Endodermal cell (in vitro differentiated cells): ENCODE results near the gene KIAA0232. TPM values are rescaled to one million over a fixed set of nuclear protein-coding genes. Genes with fewer than 3 reads are reported as not detected.

Experiments used
- DNase-seq: peaks from one replicate; pipeline ENCODE4 v3.0.0-alpha.2; 2017
- H3K27ac ChIP-seq: 2 replicates; pipeline ENCODE4 v1.5.1; 2013; ENCODE audit warnings: mild to moderate bottlenecking, low read depth, low read length, moderate library complexity
- H3K27me3 ChIP-seq: 2 replicates; pipeline ENCODE4 v1.6.1; 2013; ENCODE audit warnings: mild to moderate bottlenecking, low read length, moderate library complexity; ENCODE audit not compliant: insufficient read depth, control insufficient read depth, poor library complexity, severe bottlenecking
- H3K36me3 ChIP-seq: 2 replicates; pipeline ENCODE4 v1.7.0; 2013; ENCODE audit warnings: mild to moderate bottlenecking, low read length, moderate library complexity; ENCODE audit not compliant: control insufficient read depth, insufficient read depth
- H3K4me1 ChIP-seq: one replicate; pipeline ENCODE4 v1.7.0; 2013; ENCODE audit warnings: low read length; ENCODE audit not compliant: control insufficient read depth, insufficient read depth
- H3K4me3 ChIP-seq: 2 replicates; pipeline ENCODE4 v1.5.1; 2013; ENCODE audit warnings: mild to moderate bottlenecking, low read length, moderate library complexity
- H3K9ac ChIP-seq: 2 replicates; pipeline ENCODE4 v1.6.1; 2013; ENCODE audit warnings: mild to moderate bottlenecking, low read length, moderate library complexity; ENCODE audit not compliant: poor library complexity, severe bottlenecking; ENCODE audit errors: extremely low read depth
- H3K9me3 ChIP-seq: 2 replicates; pipeline ENCODE4 v1.6.1; 2013; ENCODE audit warnings: mild to moderate bottlenecking, low read length, moderate library complexity; ENCODE audit not compliant: control insufficient read depth
- H3K27ac Mint-ChIP-seq: 2 replicates; pipeline ENCODE4 v1.8.0; 2020; ENCODE audit warnings: mixed read lengths
- H3K27me3 Mint-ChIP-seq: 2 replicates; pipeline ENCODE4 v1.8.0; 2021; ENCODE audit warnings: mild to moderate bottlenecking, mixed read lengths; ENCODE audit not compliant: insufficient read depth
- H3K36me3 Mint-ChIP-seq: 2 replicates; pipeline ENCODE4 v1.8.0; 2020; ENCODE audit warnings: low read depth, mixed read lengths
- H3K4me1 Mint-ChIP-seq: 2 replicates; pipeline ENCODE4 v1.8.0; 2020; ENCODE audit warnings: mixed read lengths
- H3K4me3 Mint-ChIP-seq: 2 replicates; pipeline ENCODE4 v1.8.0; 2020; ENCODE audit warnings: mild to moderate bottlenecking, moderate library complexity, mixed read lengths
- H3K9me3 Mint-ChIP-seq: 2 replicates; pipeline ENCODE4 v1.8.0; 2020; ENCODE audit warnings: mild to moderate bottlenecking, mixed read lengths
- CTCF ChIP-seq: fragments of 200-600 bp; sonication (generic); conservative IDR thresholded peaks from 2 replicates; pipeline ENCODE4 v1.5.0; 2021; ENCODE audit warnings: antibody characterized with exemption, mild to moderate bottlenecking
- WGBS, 2 experiments: methylation state at CpG; one replicate each; pipeline versions ENCODE4 v1.1.5 to v1.1.7; 2013; ENCODE audit warnings: missing lambda C conversion rate in 2 of 2, mixed read lengths in 1 of 2; ENCODE audit not compliant: insufficient coverage in 1 of 2, insufficient read length in 1 of 2; 5-methylcytosine and 5-hydroxymethylcytosine counted together
- total RNA-seq, 2 donors: library from RNA; stranded (reverse); fragmentation: NEBNext Ultra II Directional in 1 of 2; extraction: Animal tissue kit (Norgen Biotek cat#: 25700) in 1 of 2; gene quantifications; 2 replicates in 1 of 2; 3 replicates in 1 of 2; pipeline ENCODE4 v1.2.1, GENCODE V29; 2021

The KIAA0232 gene
- total RNA-seq, 2 donors from 2014 or later, result 32.9 to 43.5 TPM

DNA sequence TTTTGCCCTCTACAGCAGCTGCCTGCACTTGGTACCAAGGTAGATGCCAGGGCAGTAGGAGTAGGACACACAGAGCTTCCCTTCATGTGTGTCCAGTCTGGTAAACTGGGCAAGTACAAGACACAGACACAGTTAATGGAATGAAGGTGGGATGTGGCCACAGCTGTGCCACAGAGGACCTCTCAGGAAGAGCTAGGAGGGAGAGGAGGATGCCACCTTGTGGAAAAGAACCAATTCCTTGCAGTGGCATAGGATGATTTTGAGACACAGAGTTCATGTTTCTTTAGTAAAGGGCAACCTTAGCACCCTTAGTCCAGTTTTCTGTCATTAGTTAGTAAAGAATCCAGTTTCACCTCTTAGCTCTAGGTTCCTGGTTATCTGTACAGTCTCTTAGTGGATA is 90.8 kb downstream of the KIAA0232 start:
- no peaks in the 10 kb centered on the region for H3K27me3 Mint-ChIP-seq
- no peak overlapping the region for H3K9ac ChIP-seq
- peaks cover 59% of the 10 kb centered on the region for H3K36me3 Mint-ChIP-seq
- no peaks in the 10 kb centered on the region for H3K9me3 Mint-ChIP-seq
- H3K9me3 ChIP-seq, result no peaks in the 10 kb centered on the region
- no peak overlapping the region for H3K27ac ChIP-seq
- no peaks in the 10 kb centered on the region for H3K27me3 ChIP-seq
- DNase-seq, result no peak
- no peak for TF ChIP-seq CTCF
- no peak overlapping the region for H3K4me3 ChIP-seq
- peaks cover 9% of the 10 kb centered on the region for H3K4me1 ChIP-seq
- no peak overlapping the region for H3K4me3 Mint-ChIP-seq
- H3K4me1 Mint-ChIP-seq, result peaks cover 12% of the 10 kb centered on the region
- no peak overlapping the region for H3K27ac Mint-ChIP-seq
- peaks cover 71% of the 10 kb centered on the region for H3K36me3 ChIP-seq

DNA sequence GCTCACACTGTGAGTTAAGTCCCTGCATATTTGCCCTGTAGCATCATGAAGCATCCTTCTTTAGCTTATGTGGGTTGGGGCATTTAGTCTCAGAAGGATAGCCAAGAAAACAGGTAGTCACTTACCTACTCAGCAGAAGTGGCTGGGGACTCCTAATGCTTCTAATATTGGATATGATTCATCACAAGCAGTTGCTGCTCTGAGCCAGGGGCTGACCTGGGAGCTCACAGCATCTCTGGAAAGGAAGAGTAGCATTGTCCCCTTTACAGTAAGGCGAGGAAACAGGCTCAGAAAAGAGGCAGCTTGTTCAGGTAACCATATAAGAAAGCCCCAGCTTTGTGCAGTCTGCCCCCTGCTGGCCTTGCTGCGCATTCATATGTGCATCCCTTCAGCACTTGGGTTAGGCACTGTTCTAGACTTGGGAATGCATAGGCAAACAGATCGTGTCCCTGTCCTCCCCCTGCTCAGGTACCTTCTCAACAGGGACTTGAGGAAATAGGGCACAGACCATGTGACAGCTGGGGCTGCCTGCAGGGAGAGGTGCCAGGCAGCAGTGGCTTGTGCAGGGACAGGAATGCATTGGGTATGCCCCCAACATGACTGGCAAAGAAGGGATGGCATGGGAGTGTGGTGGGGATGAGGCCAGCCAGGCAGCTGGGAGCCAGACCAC is 91.4 kb downstream of the KIAA0232 start:
- Histone ChIP-seq H3K4me3 (no peak overlapping the region), H3K36me3 (peaks cover 78% of the 10 kb centered on the region), H3K9ac (no peak overlapping the region), H3K4me1 (peaks cover 9% of the 10 kb centered on the region), H3K9me3 (no peaks in the 10 kb centered on the region), H3K27me3 (no peaks in the 10 kb centered on the region), H3K27ac (no peak overlapping the region)
- 70 to 72% methylated on average over 3 of the region's 3 CpGs for WGBS, 2 experiments
- Mint-ChIP-seq H3K4me3 (no peak overlapping the region), H3K9me3 (no peaks in the 10 kb centered on the region), H3K27ac (no peak overlapping the region), H3K36me3 (peaks cover 65% of the 10 kb centered on the region), H3K4me1 (peaks cover 5% of the 10 kb centered on the region), H3K27me3 (no peaks in the 10 kb centered on the region)
- DNase-seq, result peak; percentile 91
- TF ChIP-seq CTCF, result peak; percentile 90

DNA sequence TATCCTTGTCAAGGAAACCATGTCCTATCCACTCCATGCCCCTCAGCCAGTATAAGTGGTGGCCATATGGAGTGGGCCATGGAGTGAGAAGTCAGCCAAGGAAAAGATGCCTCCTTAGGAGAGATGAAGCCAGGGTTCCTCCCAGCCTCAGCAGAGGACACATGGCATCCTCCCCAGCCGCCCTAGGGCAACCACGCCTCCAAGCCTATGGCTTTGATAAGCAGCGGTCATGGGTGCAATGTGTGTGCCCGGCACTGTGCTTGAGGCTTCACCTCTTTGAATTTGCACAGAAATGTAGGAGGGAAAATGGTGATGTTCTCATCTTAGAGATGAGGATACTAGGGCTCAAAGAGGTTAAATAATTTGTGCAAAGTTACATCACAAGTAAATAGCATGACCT is 92.5 kb downstream of the KIAA0232 start:
- peaks cover 72% of the 10 kb centered on the region for H3K36me3 Mint-ChIP-seq
- no peaks in the 10 kb centered on the region for H3K4me1 Mint-ChIP-seq
- Histone ChIP-seq H3K9ac (no peak overlapping the region), H3K4me3 (no peak overlapping the region), H3K9me3 (no peaks in the 10 kb centered on the region), H3K36me3 (peaks cover 80% of the 10 kb centered on the region), H3K27ac (no peak overlapping the region), H3K4me1 (peaks cover 2% of the 10 kb centered on the region), H3K27me3 (no peaks in the 10 kb centered on the region)
- no peaks in the 10 kb centered on the region for H3K9me3 Mint-ChIP-seq
- H3K27me3 Mint-ChIP-seq, result no peaks in the 10 kb centered on the region
- WGBS, 2 experiments, result 96 to 100% methylated on average over 4 of the region's 4 CpGs
- TF ChIP-seq CTCF, result no peak
- no peak for DNase-seq
- H3K4me3 Mint-ChIP-seq, result no peak overlapping the region
- no peak overlapping the region for H3K27ac Mint-ChIP-seq
